H9 (cell line): ENCODE data around the gene TLR6. TPM values are rescaled to one million over a fixed set of nuclear protein-coding genes. Genes with fewer than 3 reads are reported as not detected.

Source experiments
- DNase-seq: peaks from one replicate; pipeline ENCODE4 v3.0.0-alpha.2; 2017
- H2AFZ ChIP-seq: one replicate; pipeline ENCODE4 v1.6.1; 2013; ENCODE audit warnings: mild to moderate bottlenecking, low read length, control low read depth, moderate library complexity
- H2AK5ac ChIP-seq: 2 replicates; pipeline ENCODE4 v1.6.1; 2013; ENCODE audit warnings: low read length, control low read depth, mixed read lengths; ENCODE audit not compliant: insufficient read length
- H2BK120ac ChIP-seq: one replicate; pipeline ENCODE4 v1.6.1; 2013; ENCODE audit warnings: low read depth, mild to moderate bottlenecking, low read length, control low read depth, inconsistent platforms; ENCODE audit not compliant: poor library complexity, severe bottlenecking
- H2BK12ac ChIP-seq: 2 replicates; pipeline ENCODE4 v1.6.1; 2013; ENCODE audit warnings: low read length, control low read depth, mixed read lengths, low read depth; ENCODE audit not compliant: insufficient read length
- H2BK15ac ChIP-seq: 2 replicates; pipeline ENCODE4 v1.6.1; 2013; ENCODE audit warnings: low read depth, low read length, control low read depth
- H2BK20ac ChIP-seq: one replicate; pipeline ENCODE4 v1.6.1; 2013; ENCODE audit warnings: low read depth, mild to moderate bottlenecking, low read length, control low read depth, inconsistent platforms; ENCODE audit not compliant: poor library complexity, severe bottlenecking
- H2BK5ac ChIP-seq: 2 replicates; pipeline ENCODE4 v1.6.1; 2013; ENCODE audit warnings: low read length, control low read depth, mixed read lengths; ENCODE audit not compliant: insufficient read length
- H3K14ac ChIP-seq: 2 replicates; pipeline ENCODE4 v1.6.1; 2013; ENCODE audit warnings: low read length, control low read depth; ENCODE audit not compliant: insufficient read depth
- H3K18ac ChIP-seq: 2 replicates; pipeline ENCODE4 v1.6.1; 2013; ENCODE audit warnings: low read depth, mild to moderate bottlenecking, mixed read lengths, low read length, control low read depth; ENCODE audit not compliant: insufficient read length
- H3K23ac ChIP-seq: 2 replicates; pipeline ENCODE4 v1.6.1; 2013; ENCODE audit warnings: low read length, control low read depth, mixed read lengths, low read depth; ENCODE audit not compliant: insufficient read length
- H3K23me2 ChIP-seq: 2 replicates; pipeline ENCODE4 v1.6.1; 2013; ENCODE audit warnings: low read depth, mild to moderate bottlenecking, mixed read lengths, low read length, control low read depth; ENCODE audit not compliant: insufficient read length, poor library complexity, severe bottlenecking
- H3K27ac ChIP-seq: 2 replicates; pipeline ENCODE4 v1.5.1; 2013; ENCODE audit warnings: low read length, control low read depth, mixed read lengths, low read depth; ENCODE audit not compliant: insufficient read length
- H3K27me3 ChIP-seq: 2 replicates; pipeline ENCODE4 v1.6.1; 2013; ENCODE audit warnings: low read length, control low read depth, inconsistent platforms; ENCODE audit not compliant: insufficient read depth
- H3K4ac ChIP-seq: 2 replicates; pipeline ENCODE4 v1.6.1; 2013; ENCODE audit warnings: low read depth, mild to moderate bottlenecking, control low read depth, inconsistent platforms, low read length, moderate library complexity
- H3K4me1 ChIP-seq: 2 replicates; pipeline ENCODE4 v1.6.1; 2013; ENCODE audit warnings: low read length, control low read depth, inconsistent platforms; ENCODE audit not compliant: insufficient read depth
- H3K4me2 ChIP-seq: 2 replicates; pipeline ENCODE4 v1.6.1; 2013; ENCODE audit warnings: low read length, control low read depth, mixed read lengths; ENCODE audit not compliant: insufficient read length, insufficient read depth
- H3K56ac ChIP-seq: 2 replicates; pipeline ENCODE4 v1.6.1; 2013; ENCODE audit warnings: low read depth, mild to moderate bottlenecking, mixed read lengths, low read length, control low read depth; ENCODE audit not compliant: insufficient read length
- H3K79me1 ChIP-seq: 2 replicates; pipeline ENCODE4 v1.6.1; 2013; ENCODE audit warnings: low read depth, mild to moderate bottlenecking, moderate library complexity, low read length, control low read depth, inconsistent platforms; ENCODE audit not compliant: insufficient read depth, poor library complexity, severe bottlenecking
- H3K79me2 ChIP-seq: 2 replicates; pipeline ENCODE4 v1.6.1; 2013; ENCODE audit warnings: low read length, control low read depth, inconsistent platforms; ENCODE audit not compliant: insufficient read depth
- H3K9ac ChIP-seq: 2 replicates; pipeline ENCODE4 v1.6.1; 2013; ENCODE audit warnings: low read length, control low read depth, mixed read lengths; ENCODE audit not compliant: insufficient read length; ENCODE audit errors: extremely low read depth
- H3K9me3 ChIP-seq: one replicate; pipeline ENCODE4 v1.6.1; 2013; ENCODE audit warnings: low read depth, low read length, inconsistent platforms; ENCODE audit not compliant: control insufficient read depth
- H3T11ph ChIP-seq: one replicate; pipeline ENCODE4 v1.6.1; 2013; ENCODE audit warnings: mild to moderate bottlenecking, low read length, control low read depth, inconsistent platforms
- H4K20me1 ChIP-seq: one replicate; pipeline ENCODE4 v1.6.1; 2013; ENCODE audit not compliant: control insufficient read depth, insufficient read length, insufficient read depth
- H4K5ac ChIP-seq: 2 replicates; pipeline ENCODE4 v1.6.1; 2013; ENCODE audit warnings: low read depth, mild to moderate bottlenecking, mixed read lengths, low read length, control low read depth; ENCODE audit not compliant: insufficient read length
- H4K8ac ChIP-seq: replicated peaks from 2 replicates; pipeline ENCODE4 v1.6.1; 2013; ENCODE audit warnings: low read length, control low read depth, mixed read lengths, low read depth; ENCODE audit not compliant: insufficient read length
- H4K91ac ChIP-seq: 2 replicates; pipeline ENCODE4 v1.6.1; 2013; ENCODE audit warnings: low read depth, mild to moderate bottlenecking, moderate library complexity, mixed read lengths, low read length, control low read depth; ENCODE audit not compliant: insufficient read length
- H3K27ac Mint-ChIP-seq, 3 experiments: 2 replicates in 2 of 3; 3 replicates in 1 of 3; pipeline ENCODE4 v1.8.0; 2020 to 2021; ENCODE audit warnings: mixed read lengths in 3 of 3, mild to moderate bottlenecking in 1 of 3, moderate library complexity in 1 of 3
- H3K27me3 Mint-ChIP-seq: 2 replicates; pipeline ENCODE4 v1.8.0; 2021; ENCODE audit warnings: low read depth, mild to moderate bottlenecking, moderate library complexity, mixed read lengths
- H3K36me3 Mint-ChIP-seq, 3 experiments: 2 replicates in 2 of 3; 3 replicates in 1 of 3; pipeline ENCODE4 v1.8.0; 2020 to 2021; ENCODE audit warnings: low read depth in 3 of 3, mixed read lengths in 3 of 3; ENCODE audit not compliant: insufficient read depth in 1 of 3
- H3K4me1 Mint-ChIP-seq, 2 experiments: 2 replicates each; pipeline ENCODE4 v1.8.0; 2020; ENCODE audit warnings: mixed read lengths in 2 of 2
- H3K4me3 Mint-ChIP-seq, 2 experiments: 2 replicates in 1 of 2; 3 replicates in 1 of 2; pipeline ENCODE4 v1.8.0; 2020 to 2021; ENCODE audit warnings: mild to moderate bottlenecking in 2 of 2, mixed read lengths in 2 of 2, moderate library complexity in 1 of 2
- H3K9me3 Mint-ChIP-seq, 2 experiments: 2 replicates in 1 of 2; 3 replicates in 1 of 2; pipeline ENCODE4 v1.8.0; 2020; ENCODE audit warnings: mild to moderate bottlenecking in 2 of 2, mixed read lengths in 2 of 2, moderate library complexity in 1 of 2
- WGBS: extraction: QIAGEN DNeasy Blood & Tissue Kit; methylation state at CpG from one replicate; pipeline ENCODE4 v1.1.7; 2013; ENCODE audit warnings: missing lambda C conversion rate, low lambda C conversion rate, mixed read lengths; ENCODE audit not compliant: insufficient read length; ENCODE audit errors: extremely low coverage; 5-methylcytosine and 5-hydroxymethylcytosine counted together
- total RNA-seq: library from RNA; stranded (reverse); gene quantifications from 2 replicates; pipeline ENCODE4 v1.2.1, GENCODE V29; 2021
- TF ChIP-seq, protein P1 (sequence below): fragments of 200-600 bp; sonication (generic); conservative IDR thresholded peaks from 3 replicates; pipeline ENCODE4 v1.8.0; 2021; ENCODE audit warnings: antibody characterized with exemption, mild to moderate bottlenecking

The TLR6 gene
- total RNA-seq, 1 experiment from 2014 or later, result 0.11 TPM

DNA sequence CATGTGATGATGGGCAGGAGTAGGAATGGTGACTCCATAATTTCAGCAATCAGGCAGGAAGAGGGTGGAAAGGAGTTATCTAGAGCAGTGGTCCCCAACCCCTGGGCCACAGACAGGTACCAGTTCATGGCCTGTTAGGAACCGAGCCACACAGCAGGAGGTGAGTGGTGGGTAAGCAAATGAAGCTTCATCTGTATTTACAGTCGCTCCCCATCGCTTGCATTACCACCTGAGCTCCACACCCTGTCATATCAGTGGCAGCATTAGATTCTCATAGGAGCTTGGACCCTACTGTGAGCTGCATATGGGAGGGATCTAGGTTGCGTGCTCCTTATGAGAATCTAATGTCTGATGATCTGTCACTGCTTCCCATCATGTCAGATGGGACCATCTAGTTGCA, 72.5 kb downstream of the TLR6 start:
- Histone ChIP-seq H3K14ac (no peak overlapping the region), H2AK5ac (no peak overlapping the region), H3K23me2 (no peaks in the 10 kb centered on the region), H3K18ac (no peak overlapping the region), H3K4ac (no peak overlapping the region), H3T11ph (no peak overlapping the region), H3K4me2 (no peak overlapping the region), H2BK20ac (no peak overlapping the region), H4K20me1 (no peaks in the 10 kb centered on the region), H4K8ac (no peak overlapping the region), H2BK15ac (no peak overlapping the region), H2AFZ (no peak overlapping the region), H4K5ac (no peak overlapping the region), H3K4me1 (no peaks in the 10 kb centered on the region), H3K9ac (no peak overlapping the region), H3K79me1 (no peaks in the 10 kb centered on the region), H2BK5ac (no peak overlapping the region), H3K27ac (no peak overlapping the region), H2BK12ac (no peak overlapping the region), H4K91ac (no peak overlapping the region), H3K23ac (no peak overlapping the region), H2BK120ac (no peak overlapping the region), H3K27me3 (no peaks in the 10 kb centered on the region), H3K56ac (no peak overlapping the region), H3K9me3 (no peaks in the 10 kb centered on the region), H3K79me2 (no peaks in the 10 kb centered on the region)
- H3K9me3 Mint-ChIP-seq, result no peaks in the 10 kb centered on the region; a peak in 1 of 5 replicates
- no peaks in the 10 kb centered on the region for H3K27me3 Mint-ChIP-seq
- DNase-seq, result no peak
- no peaks in the 10 kb centered on the region for H3K4me1 Mint-ChIP-seq
- H3K4me3 Mint-ChIP-seq, result no peak overlapping the region
- WGBS, result no CpG with 5 or more reads among the region's 4 CpGs
- no peaks in the 10 kb centered on the region for H3K36me3 Mint-ChIP-seq
- TF ChIP-seq, protein P1, sequence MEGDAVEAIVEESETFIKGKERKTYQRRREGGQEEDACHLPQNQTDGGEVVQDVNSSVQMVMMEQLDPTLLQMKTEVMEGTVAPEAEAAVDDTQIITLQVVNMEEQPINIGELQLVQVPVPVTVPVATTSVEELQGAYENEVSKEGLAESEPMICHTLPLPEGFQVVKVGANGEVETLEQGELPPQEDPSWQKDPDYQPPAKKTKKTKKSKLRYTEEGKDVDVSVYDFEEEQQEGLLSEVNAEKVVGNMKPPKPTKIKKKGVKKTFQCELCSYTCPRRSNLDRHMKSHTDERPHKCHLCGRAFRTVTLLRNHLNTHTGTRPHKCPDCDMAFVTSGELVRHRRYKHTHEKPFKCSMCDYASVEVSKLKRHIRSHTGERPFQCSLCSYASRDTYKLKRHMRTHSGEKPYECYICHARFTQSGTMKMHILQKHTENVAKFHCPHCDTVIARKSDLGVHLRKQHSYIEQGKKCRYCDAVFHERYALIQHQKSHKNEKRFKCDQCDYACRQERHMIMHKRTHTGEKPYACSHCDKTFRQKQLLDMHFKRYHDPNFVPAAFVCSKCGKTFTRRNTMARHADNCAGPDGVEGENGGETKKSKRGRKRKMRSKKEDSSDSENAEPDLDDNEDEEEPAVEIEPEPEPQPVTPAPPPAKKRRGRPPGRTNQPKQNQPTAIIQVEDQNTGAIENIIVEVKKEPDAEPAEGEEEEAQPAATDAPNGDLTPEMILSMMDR, result no peak
- no peak overlapping the region for H3K27ac Mint-ChIP-seq
